SU-DHL-6 (cell line): Measurements from ENCODE around the gene GINS3.

Experiments used
- CTCF ChIP-seq: fragments of 200-600 bp; sonication (generic); IDR thresholded peaks from one replicate; pipeline ENCODE4 v1.5.1; 2017; ENCODE audit warnings: antibody characterized with exemption, mild to moderate bottlenecking, low read length, moderate library complexity; ENCODE audit not compliant: insufficient read depth, poor library complexity, severe bottlenecking
- EZH2phosphoT487 ChIP-seq: fragments of 200-600 bp; sonication (generic), shearing (Covaris generic); conservative IDR thresholded peaks from 2 replicates; pipeline ENCODE4 v1.6.1; 2018; ENCODE audit warnings: mild to moderate bottlenecking, antibody characterized with exemption, low read length, moderate library complexity, mixed read lengths

DNA sequence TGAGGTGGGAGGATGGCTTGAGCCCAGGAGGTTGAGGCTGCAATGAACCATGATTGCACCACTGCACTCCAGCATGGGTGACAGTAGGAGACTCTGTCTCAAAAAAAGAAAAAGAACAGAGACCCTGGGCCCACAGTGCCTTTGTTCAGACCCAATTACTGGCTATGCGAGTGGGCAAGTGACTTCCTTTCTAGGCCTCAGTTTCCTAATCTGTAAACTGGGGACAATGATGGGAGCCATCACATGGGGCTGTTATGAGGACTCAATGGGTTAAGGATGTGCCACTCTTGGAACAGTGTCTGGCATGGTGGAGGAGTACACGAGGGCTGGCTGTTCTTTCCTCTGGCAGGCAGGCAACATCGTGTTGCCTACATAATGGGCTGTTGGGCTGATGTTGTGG is 60.4 kb downstream of the GINS3 start:
- TF ChIP-seq CTCF (no peak), EZH2phosphoT487 (no peak)
